ENCODE measurements around the gene FARS2. TPM values are rescaled to one million over a fixed set of nuclear protein-coding genes. Genes with fewer than 3 reads are reported as not detected.

The FARS2 gene
- total and polyA plus RNA-seq, 9 of the 15 experiments (the other 6 are each of a cell fraction or from before 2014, with no cell fraction given): 16.5 to 62.2 (median 27.0) TPM

- TF ChIP-seq, protein P1, sequence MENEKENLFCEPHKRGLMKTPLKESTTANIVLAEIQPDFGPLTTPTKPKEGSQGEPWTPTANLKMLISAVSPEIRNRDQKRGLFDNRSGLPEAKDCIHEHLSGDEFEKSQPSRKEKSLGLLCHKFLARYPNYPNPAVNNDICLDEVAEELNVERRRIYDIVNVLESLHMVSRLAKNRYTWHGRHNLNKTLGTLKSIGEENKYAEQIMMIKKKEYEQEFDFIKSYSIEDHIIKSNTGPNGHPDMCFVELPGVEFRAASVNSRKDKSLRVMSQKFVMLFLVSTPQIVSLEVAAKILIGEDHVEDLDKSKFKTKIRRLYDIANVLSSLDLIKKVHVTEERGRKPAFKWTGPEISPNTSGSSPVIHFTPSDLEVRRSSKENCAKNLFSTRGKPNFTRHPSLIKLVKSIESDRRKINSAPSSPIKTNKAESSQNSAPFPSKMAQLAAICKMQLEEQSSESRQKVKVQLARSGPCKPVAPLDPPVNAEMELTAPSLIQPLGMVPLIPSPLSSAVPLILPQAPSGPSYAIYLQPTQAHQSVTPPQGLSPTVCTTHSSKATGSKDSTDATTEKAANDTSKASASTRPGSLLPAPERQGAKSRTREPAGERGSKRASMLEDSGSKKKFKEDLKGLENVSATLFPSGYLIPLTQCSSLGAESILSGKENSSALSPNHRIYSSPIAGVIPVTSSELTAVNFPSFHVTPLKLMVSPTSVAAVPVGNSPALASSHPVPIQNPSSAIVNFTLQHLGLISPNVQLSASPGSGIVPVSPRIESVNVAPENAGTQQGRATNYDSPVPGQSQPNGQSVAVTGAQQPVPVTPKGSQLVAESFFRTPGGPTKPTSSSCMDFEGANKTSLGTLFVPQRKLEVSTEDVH (IDR thresholded peaks at IDR 0.05; ENCODE audit: low read depth, partially characterized antibody): no peak
- TF ChIP-seq ZNF57 (CRISPR knock-in tag; IDR thresholded peaks at IDR 0.05) (no peak), RBM15 (IDR thresholded peaks at IDR 0.05; ENCODE audit: insufficient read depth, low read length) (no peak)
Measured at GRCh38 chr6:5754904-5755303, 493.6 kb downstream of the FARS2 start (continued).

- no peaks in the 10 kb centered on the region for H3K4me1 ChIP-seq (replicated peaks in 1 of 2; ENCODE audit: control insufficient read depth in 2 of 2, insufficient read depth in 2 of 2, low read length in 2 of 2)
- no peaks in the 10 kb centered on the region for H3K9me3 ChIP-seq (replicated peaks; ENCODE audit: control insufficient read depth, insufficient read depth, low read depth, low read length)
- no TSS peak for BruUV-seq (replicated peaks)
- no peak overlapping the region for H3K9ac ChIP-seq (ENCODE audit: insufficient read depth in 1 of 2, low read depth in 2 of 2, low read length in 2 of 2)
- peaks cover 0 to 29% of the 10 kb centered on the region in 2 experiments; a peak in 2 of 5 replicates for H3K27me3 ChIP-seq (ENCODE audit: control insufficient read depth in 2 of 2, insufficient read depth in 2 of 2, low read length in 2 of 2)
- no peak overlapping the region for H3K4me2 ChIP-seq (ENCODE audit: insufficient read depth, low read length)
- no peak for DNase-seq (ENCODE audit: extremely low read depth in 1 of 4, low spot score in 3 of 4)
- no peaks in the 10 kb centered on the region for H3K36me3 ChIP-seq (ENCODE audit: control insufficient read depth, insufficient read depth, low read length)
- no peaks in the 10 kb centered on the region for H3K9me1 ChIP-seq (ENCODE audit: control insufficient read depth, insufficient read depth, low read length)
- H4K20me1 ChIP-seq (replicated peaks; ENCODE audit: control insufficient read depth, insufficient read depth, low read length): no peaks in the 10 kb centered on the region
- H2AFZ ChIP-seq (ENCODE audit: low read depth, low read length): no peak overlapping the region
- FAIRE-seq: no peak
- ChIA-PET CTCF (ENCODE audit: low intra/inter-chr PET ratio) (no interaction called here), POLR2A (no interaction called here)
- 6% methylated on average over 5 of the region's 5 CpGs for WGBS (ENCODE audit: insufficient coverage, low coverage, missing lambda C conversion rate)
- no peak overlapping the region for H3K4me3 ChIP-seq
- H3K27ac ChIP-seq (ENCODE audit: extremely low read depth, low read depth, low read length): no peak overlapping the region
- ATAC-seq: no peak
- in situ Hi-C loops (cut with MboI): no loop called here
- H3K79me2 ChIP-seq (ENCODE audit: control insufficient read depth, insufficient read depth, low read length): no peaks in the 10 kb centered on the region
- intact Hi-C loops (cut with micrococcal nuclease): no loop called here
- no peak for TF ChIP-seq MAZ (CRISPR knock-in tag; conservative IDR thresholded peaks at IDR 0.05 in 1 of 2, IDR thresholded peaks at IDR 0.05 in 1 of 2)
- TF ChIP-seq GTF2F1 (IDR thresholded peaks at IDR 0.05; ENCODE audit: low read depth, low read length): no peak
- no peak for TF ChIP-seq KDM1A (IDR thresholded peaks at IDR 0.05)
Measured at GRCh38 chr6:5759571-5759970, 498.3 kb downstream of the FARS2 start.
